Measurements from ENCODE around the gene TMEM88.
A peak's percentile ranks its signal among the peaks of the same experiment; 100 is the strongest.
"Not testable (repeated sequence)": the region's sequence is repeated elsewhere in the genome, so short reads cannot be mapped to it uniquely, and the experiment has no call there.

The TMEM88 gene

GRCh38 chr17:7854851-7855659 is at the start of gene TMEM88:
TMEM88 (plus strand) TSS chr17:7855066; CDS start chr17:7855075, 9 bp downstream.
- no peak for TF ChIP-seq CTCF (IDR thresholded peaks at IDR 0.05; ENCODE audit: insufficient read depth, low read length, missing control alignments)
- POLR2A ChIA-PET: interaction anchor here (2.3 to 2.6 kb wide), 2 partner anchors 11 to 19 kb away, joined by 23 to 48 read pairs; no protein-coding TSS in a partner anchor
- DNase-seq (ENCODE audit: low read depth, low spot score): no peak
- H3K4me3 ChIP-seq (ENCODE audit: low read depth, low read length): peak within 1 kb of the TSS; percentile 76
- CTCF ChIA-PET: interaction anchor here (2.9 to 3.0 kb wide), 2 partner anchors 17 to 35 kb away, joined by 16 to 17 read pairs; no protein-coding TSS in a partner anchor

GRCh38 chr17:7806587-7806986 is 48.3 kb upstream of the TMEM88 start:
- H3K4me3 ChIP-seq (ENCODE audit: low read depth, low read length): no peak overlapping the region
- CTCF ChIA-PET: interaction anchor here (1.8 kb wide), 1 partner anchor 10 kb away, joined by 4 read pairs; no protein-coding TSS in a partner anchor
- POLR2A ChIA-PET: no interaction called here
- DNase-seq (ENCODE audit: low read depth, low spot score): no peak
- no peak for TF ChIP-seq CTCF (IDR thresholded peaks at IDR 0.05; ENCODE audit: insufficient read depth, low read length, missing control alignments)

GRCh38 chr17:7807206-7807605 is 47.7 kb upstream of the TMEM88 start:
- CTCF ChIA-PET: interaction anchor here (1.8 kb wide), 1 partner anchor 9 kb away, joined by 4 read pairs; no protein-coding TSS in a partner anchor
- no peak overlapping the region for H3K4me3 ChIP-seq (ENCODE audit: low read depth, low read length)
- no peak for TF ChIP-seq CTCF (IDR thresholded peaks at IDR 0.05; ENCODE audit: insufficient read depth, low read length, missing control alignments)
- POLR2A ChIA-PET: no interaction called here
- DNase-seq (ENCODE audit: low read depth, low spot score): no peak

- no peak for DNase-seq (ENCODE audit: low read depth, low spot score)
- ChIA-PET CTCF (interaction anchor here (0.8 to 1.5 kb wide), 3 partner anchors 14 to 65 kb away, joined by 3 read pairs; no protein-coding TSS in a partner anchor), POLR2A (no interaction called here)
- TF ChIP-seq CTCF (IDR thresholded peaks at IDR 0.05; ENCODE audit: insufficient read depth, low read length, missing control alignments): no peak
- no peak overlapping the region for H3K4me3 ChIP-seq (ENCODE audit: low read depth, low read length)
Measured at GRCh38 chr17:7809086-7809790, 45.6 kb upstream of the TMEM88 start.

- CTCF ChIA-PET: interaction anchor here (1.3 to 5.0 kb wide), 2 partner anchors 12 to 180 kb away, joined by 4 to 47 read pairs; no protein-coding TSS in a partner anchor
- POLR2A ChIA-PET; H3K4me3 ChIP-seq (ENCODE audit: low read depth, low read length); DNase-seq (ENCODE audit: low read depth, low spot score): not testable (repeated sequence)
Measured at GRCh38 chr17:7809791-7810343, 45.0 kb upstream of the TMEM88 start.

- no peak overlapping the region for H3K4me3 ChIP-seq (ENCODE audit: low read depth, low read length)
- ChIA-PET CTCF (interaction anchor here (1.0 to 5.0 kb wide), 8 partner anchors 10 to 246 kb away, joined by 3 to 47 read pairs (median 4); no protein-coding TSS in a partner anchor), POLR2A (no interaction called here)
- no peak for DNase-seq (ENCODE audit: low read depth, low spot score)
- no peak for TF ChIP-seq CTCF (IDR thresholded peaks at IDR 0.05; ENCODE audit: insufficient read depth, low read length, missing control alignments)
Measured at GRCh38 chr17:7811251-7811650, 43.6 kb upstream of the TMEM88 start.
